Panc1 (cell line): ENCODE data around the gene RNASET2. TPM values are rescaled to one million over a fixed set of nuclear protein-coding genes. Genes with fewer than 3 reads are reported as not detected.

ENCODE experiments used
- ATAC-seq: fragments of 200-7000 bp; cut with Tn5 transposase; 2 replicates; pipeline ENCODE4 v1.9.1; 2020; ENCODE audit warnings: mild to moderate bottlenecking, moderate library complexity
- BruUV-seq: library from RNA; stranded (reverse); fragments of 400-500 nt; replicated peaks from 2 replicates; lab custom pipeline; 2021; lab: Mats Ljungman, UMichigan
- CTCF ChIA-PET: fragments of 300-600 bp; sonication (Branson Sonifier 250); formaldehyde crosslinking; loops from one replicate; lab custom pipeline; 2022; ENCODE audit warnings: antibody characterized with exemption; lab: Charles Lee
- POLR2A ChIA-PET: fragments of 300-600 bp; sonication (Branson Sonifier 250); formaldehyde crosslinking; loops from one replicate; lab custom pipeline; 2022; ENCODE audit warnings: antibody characterized with exemption; lab: Charles Lee
- DNase-seq: peaks from one replicate; pipeline ENCODE4 v3.0.0-alpha.2; 2010; ENCODE audit warnings: low read depth, low spot score
- H3K27ac ChIP-seq: 2 replicates; pipeline ENCODE4 v1.5.1; 2011; ENCODE audit warnings: mild to moderate bottlenecking, low read length, inconsistent platforms
- H3K27me3 ChIP-seq: fragments of 200-500 bp; sonication (Bioruptor generic); 2 replicates; pipeline ENCODE4 v1.6.0; 2014; ENCODE audit warnings: low read length, inconsistent platforms; ENCODE audit not compliant: control insufficient read depth, insufficient read depth
- H3K36me3 ChIP-seq: fragments of 200-500 bp; sonication (Bioruptor generic); 2 replicates; pipeline ENCODE4 v1.5.1; 2014; ENCODE audit warnings: inconsistent platforms, mild to moderate bottlenecking, low read length, moderate library complexity; ENCODE audit not compliant: control insufficient read depth, insufficient read depth
- H3K4me1 ChIP-seq: 2 replicates; pipeline ENCODE4 v1.5.1; 2011; ENCODE audit warnings: inconsistent platforms, mild to moderate bottlenecking, low read length, moderate library complexity; ENCODE audit not compliant: control insufficient read depth, insufficient read depth
- H3K4me3 ChIP-seq, 2 experiments: 2 replicates each; pipeline ENCODE4 v1.5.1; 2011 to 2012; ENCODE audit warnings: low read depth in 2 of 2, low read length in 2 of 2, mild to moderate bottlenecking in 2 of 2, inconsistent platforms in 1 of 2, moderate library complexity in 1 of 2
- H3K9me3 ChIP-seq: fragments of 200-500 bp; sonication (Bioruptor generic); 2 replicates; pipeline ENCODE4 v1.5.1; 2014; ENCODE audit warnings: low read depth, mild to moderate bottlenecking, inconsistent platforms, low read length, moderate library complexity; ENCODE audit not compliant: control insufficient read depth, insufficient read depth
- POLR2AphosphoS5 ChIP-seq: IDR thresholded peaks from 2 replicates; pipeline ENCODE4 v1.6.1; 2012; ENCODE audit warnings: mild to moderate bottlenecking, low read depth, low read length, moderate library complexity
- SIN3A ChIP-seq: IDR thresholded peaks from 2 replicates; pipeline ENCODE4 v1.6.1; 2012; ENCODE audit warnings: low read depth, mild to moderate bottlenecking, low read length, moderate library complexity, borderline replicate concordance; ENCODE audit not compliant: insufficient read depth
- TCF7L2 ChIP-seq: IDR thresholded peaks from 2 replicates; pipeline ENCODE4 v1.6.1; 2011; ENCODE audit warnings: mild to moderate bottlenecking, low read depth, low read length, inconsistent platforms
- in situ Hi-C: cut with HindIII; loops from 2 replicates; pipeline ENCODE4 v1.10.0; 2016; ENCODE audit warnings: low sequenced_read_pairs, low pct_unique_long_range_greater_than_20kb
- intact Hi-C: fragments of 100-400 bp; cut with micrococcal nuclease; formaldehyde crosslinking; loops from one replicate; pipeline ENCODE4 v1.10.0; 2022; ENCODE audit not compliant: unreplicated experiment
- total RNA-seq: library from RNA; stranded (reverse); gene quantifications from one replicate; pipeline ENCODE4 v1.2.1, GENCODE V29; 2021; ENCODE audit not compliant: unreplicated experiment
- TF ChIP-seq, protein P1 (sequence below), 2 experiments: IDR thresholded peaks; 2 replicates each; pipeline ENCODE4 v1.6.1; 2011 to 2012; ENCODE audit warnings: low read depth in 2 of 2, control low read depth in 1 of 2, low read length in 1 of 2, mild to moderate bottlenecking in 1 of 2, moderate library complexity in 1 of 2; ENCODE audit not compliant: insufficient read depth in 1 of 2
- TF ChIP-seq, protein P2 (sequence below): fragments of 450-650 bp; IDR thresholded peaks from 2 replicates; pipeline ENCODE4 v1.5.1; 2017; ENCODE audit warnings: mild to moderate bottlenecking

Gene RNASET2
- total RNA-seq, 1 experiment from 2014 or later = 9.7 TPM

DNA sequence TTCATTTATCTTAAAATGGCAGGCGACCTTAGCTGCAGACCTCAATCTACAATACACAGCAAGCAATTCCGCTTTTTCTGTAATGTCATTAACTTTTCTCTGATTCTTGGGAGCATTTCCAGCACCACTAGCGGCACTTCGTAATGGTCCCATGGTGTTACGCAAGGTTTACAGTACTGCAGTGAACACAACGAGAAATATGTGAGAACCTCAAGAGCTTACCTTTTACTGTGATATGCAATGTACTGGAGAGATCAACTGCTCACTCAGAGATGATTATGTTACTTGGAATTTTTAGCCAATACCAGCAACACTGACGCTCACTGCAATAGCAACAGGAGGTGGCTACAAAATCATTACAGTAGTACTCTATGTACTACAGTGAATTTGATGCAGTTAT lies 40.1 kb upstream of the RNASET2 start:
- BruUV-seq = no TSS peak
- H3K27ac ChIP-seq = no peak overlapping the region
- H3K4me3 ChIP-seq = no peak overlapping the region
- DNase-seq (no peak), ATAC-seq (no peak)
- H3K4me1 ChIP-seq = peaks cover 18% of the 10 kb centered on the region
- intact Hi-C loops = loop anchor here (5.0 kb wide), 1 partner anchor 146 kb away; no protein-coding TSS in a partner anchor
- ChIA-PET POLR2A (no interaction called here), CTCF (no interaction called here)
- in situ Hi-C loops = no loop called here
- TF ChIP-seq SIN3A (no peak), TCF7L2 (no peak), POLR2AphosphoS5 (no peak)
- TF ChIP-seq, protein P1, sequence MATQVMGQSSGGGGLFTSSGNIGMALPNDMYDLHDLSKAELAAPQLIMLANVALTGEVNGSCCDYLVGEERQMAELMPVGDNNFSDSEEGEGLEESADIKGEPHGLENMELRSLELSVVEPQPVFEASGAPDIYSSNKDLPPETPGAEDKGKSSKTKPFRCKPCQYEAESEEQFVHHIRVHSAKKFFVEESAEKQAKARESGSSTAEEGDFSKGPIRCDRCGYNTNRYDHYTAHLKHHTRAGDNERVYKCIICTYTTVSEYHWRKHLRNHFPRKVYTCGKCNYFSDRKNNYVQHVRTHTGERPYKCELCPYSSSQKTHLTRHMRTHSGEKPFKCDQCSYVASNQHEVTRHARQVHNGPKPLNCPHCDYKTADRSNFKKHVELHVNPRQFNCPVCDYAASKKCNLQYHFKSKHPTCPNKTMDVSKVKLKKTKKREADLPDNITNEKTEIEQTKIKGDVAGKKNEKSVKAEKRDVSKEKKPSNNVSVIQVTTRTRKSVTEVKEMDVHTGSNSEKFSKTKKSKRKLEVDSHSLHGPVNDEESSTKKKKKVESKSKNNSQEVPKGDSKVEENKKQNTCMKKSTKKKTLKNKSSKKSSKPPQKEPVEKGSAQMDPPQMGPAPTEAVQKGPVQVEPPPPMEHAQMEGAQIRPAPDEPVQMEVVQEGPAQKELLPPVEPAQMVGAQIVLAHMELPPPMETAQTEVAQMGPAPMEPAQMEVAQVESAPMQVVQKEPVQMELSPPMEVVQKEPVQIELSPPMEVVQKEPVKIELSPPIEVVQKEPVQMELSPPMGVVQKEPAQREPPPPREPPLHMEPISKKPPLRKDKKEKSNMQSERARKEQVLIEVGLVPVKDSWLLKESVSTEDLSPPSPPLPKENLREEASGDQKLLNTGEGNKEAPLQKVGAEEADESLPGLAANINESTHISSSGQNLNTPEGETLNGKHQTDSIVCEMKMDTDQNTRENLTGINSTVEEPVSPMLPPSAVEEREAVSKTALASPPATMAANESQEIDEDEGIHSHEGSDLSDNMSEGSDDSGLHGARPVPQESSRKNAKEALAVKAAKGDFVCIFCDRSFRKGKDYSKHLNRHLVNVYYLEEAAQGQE (IDR thresholded peaks at IDR 0.05; ENCODE audit: insufficient read depth in 1 of 2, low read depth in 2 of 2, low read length in 1 of 2) = no peak
- TF ChIP-seq, protein P2, sequence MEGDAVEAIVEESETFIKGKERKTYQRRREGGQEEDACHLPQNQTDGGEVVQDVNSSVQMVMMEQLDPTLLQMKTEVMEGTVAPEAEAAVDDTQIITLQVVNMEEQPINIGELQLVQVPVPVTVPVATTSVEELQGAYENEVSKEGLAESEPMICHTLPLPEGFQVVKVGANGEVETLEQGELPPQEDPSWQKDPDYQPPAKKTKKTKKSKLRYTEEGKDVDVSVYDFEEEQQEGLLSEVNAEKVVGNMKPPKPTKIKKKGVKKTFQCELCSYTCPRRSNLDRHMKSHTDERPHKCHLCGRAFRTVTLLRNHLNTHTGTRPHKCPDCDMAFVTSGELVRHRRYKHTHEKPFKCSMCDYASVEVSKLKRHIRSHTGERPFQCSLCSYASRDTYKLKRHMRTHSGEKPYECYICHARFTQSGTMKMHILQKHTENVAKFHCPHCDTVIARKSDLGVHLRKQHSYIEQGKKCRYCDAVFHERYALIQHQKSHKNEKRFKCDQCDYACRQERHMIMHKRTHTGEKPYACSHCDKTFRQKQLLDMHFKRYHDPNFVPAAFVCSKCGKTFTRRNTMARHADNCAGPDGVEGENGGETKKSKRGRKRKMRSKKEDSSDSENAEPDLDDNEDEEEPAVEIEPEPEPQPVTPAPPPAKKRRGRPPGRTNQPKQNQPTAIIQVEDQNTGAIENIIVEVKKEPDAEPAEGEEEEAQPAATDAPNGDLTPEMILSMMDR = no peak
- no peaks in the 10 kb centered on the region for H3K36me3 ChIP-seq
- no peaks in the 10 kb centered on the region for H3K27me3 ChIP-seq
- no peaks in the 10 kb centered on the region for H3K9me3 ChIP-seq

DNA sequence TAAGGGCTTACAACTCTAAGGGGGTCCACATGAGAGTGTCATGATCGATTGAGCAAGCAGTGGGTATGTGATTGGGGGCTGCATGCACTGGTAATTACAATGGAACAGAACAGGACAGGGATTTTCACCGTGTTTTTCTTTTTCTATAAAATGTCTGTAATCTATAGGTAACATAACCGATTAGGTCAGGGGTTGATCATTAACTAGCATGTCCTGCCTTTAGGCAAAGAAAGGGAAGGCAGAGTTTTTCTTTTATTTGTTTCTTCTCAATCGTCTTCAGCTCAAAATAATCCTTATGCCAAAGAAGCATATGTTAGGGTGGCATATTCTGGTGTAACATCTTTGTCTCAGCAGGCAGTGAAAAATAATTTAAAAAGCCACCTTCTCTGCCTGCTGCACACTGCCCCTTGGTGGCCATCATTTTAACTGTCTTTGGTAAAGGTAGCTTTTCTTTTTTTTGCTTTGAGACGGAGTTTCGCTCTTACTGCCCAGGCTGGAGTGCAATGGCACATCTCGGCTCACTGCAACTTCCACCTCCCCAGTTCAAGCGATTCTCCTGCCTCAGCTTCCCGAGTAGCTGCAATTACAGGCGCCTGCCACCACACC lies 33.2 kb upstream of the RNASET2 start:
- DNase-seq (no peak), ATAC-seq (peak; percentile 75)
- POLR2A ChIA-PET = no interaction called here
- TF ChIP-seq, protein P2 = peak; percentile 76
- TF ChIP-seq SIN3A (no peak), POLR2AphosphoS5 (no peak), TCF7L2 (no peak)
- TF ChIP-seq, protein P1 (IDR thresholded peaks at IDR 0.05; ENCODE audit: insufficient read depth in 1 of 2, low read depth in 2 of 2, low read length in 1 of 2) = no peak
- Histone ChIP-seq H3K27ac (no peak overlapping the region), H3K4me1 (no peaks in the 10 kb centered on the region), H3K4me3 (no peak overlapping the region), H3K9me3 (no peaks in the 10 kb centered on the region), H3K36me3 (no peaks in the 10 kb centered on the region), H3K27me3 (no peaks in the 10 kb centered on the region)
- in situ Hi-C loops (no loop called here), intact Hi-C loops (loop anchor here (2.0 kb wide), 1 partner anchor 215 kb away; no protein-coding TSS in a partner anchor)
- CTCF ChIA-PET = interaction anchor here (0.6 to 1.6 kb wide), 3 partner anchors 9 to 214 kb away, joined by 3 to 12 read pairs (median 3); no protein-coding TSS in a partner anchor
- BruUV-seq = no TSS peak
